ENCODE data around the gene PPT2. TPM values are rescaled to one million over a fixed set of nuclear protein-coding genes. Genes with fewer than 3 reads are reported as not detected.
A peak's percentile ranks its signal among the peaks of the same experiment; 100 is the strongest.

The PPT2 gene
- total RNA-seq, 1 donor from 2014 or later: 40.8 TPM

DNA sequence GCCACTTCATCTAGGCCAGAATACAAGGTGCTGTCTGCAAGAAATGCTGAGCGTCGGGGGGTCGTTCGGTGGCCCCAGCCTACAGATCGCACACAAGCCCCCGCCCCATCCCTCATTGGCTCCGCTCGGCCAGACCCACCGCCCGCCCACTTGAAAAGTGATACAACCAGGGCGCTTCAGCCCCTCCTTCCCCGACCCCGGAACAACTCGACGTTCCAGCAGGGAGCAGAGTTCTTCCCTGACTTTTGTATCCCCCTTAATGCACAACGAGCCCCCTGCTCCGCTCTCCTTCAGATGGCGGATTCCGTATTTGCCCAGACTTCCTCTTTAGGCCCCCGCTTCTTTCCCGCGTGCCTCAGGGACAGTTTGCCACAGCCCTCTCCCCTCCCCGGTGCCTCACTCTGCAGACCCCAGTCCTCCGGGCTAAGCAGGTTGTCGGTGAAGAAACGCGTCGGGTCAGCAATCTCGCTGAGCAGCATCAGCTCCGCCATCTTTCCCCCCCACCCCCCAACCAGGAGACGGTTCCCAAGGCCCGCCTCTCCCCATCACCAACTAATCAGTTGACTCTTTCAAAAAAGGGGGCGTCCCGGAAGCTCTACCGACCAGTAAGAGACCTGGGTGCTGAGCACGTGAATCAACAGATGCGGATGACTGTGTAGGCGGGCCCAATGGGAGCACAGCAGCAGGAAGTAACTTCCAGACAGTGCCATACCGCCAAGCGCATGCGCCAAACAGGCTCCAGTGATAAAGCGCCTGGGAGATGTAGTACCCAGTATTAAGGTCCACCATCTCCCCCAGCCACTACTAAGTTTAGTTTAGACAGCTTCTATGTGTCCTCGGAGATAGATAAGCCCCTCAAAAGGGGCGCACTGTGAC, 26.0 kb upstream of the PPT2 start, which contains the start of gene ATF6B:
Gene ATF6B, minus strand, starts transcription at position 530 of the 876 bp plus-strand sequence. Its CDS starts 39 bp downstream, at position 491.
- Mint-ChIP-seq H3K4me1 (ENCODE audit: unreplicated experiment) (peaks cover 38% of the 10 kb centered on the region), H3K27ac (ENCODE audit: unreplicated experiment) (peak within 1 kb of the TSS; percentile 100), H3K9me3 (ENCODE audit: unreplicated experiment) (no peaks in the 10 kb centered on the region), H3K27me3 (ENCODE audit: unreplicated experiment) (no peaks in the 10 kb centered on the region), H3K36me3 (ENCODE audit: unreplicated experiment) (peaks cover 14% of the 10 kb centered on the region), H3K4me3 (ENCODE audit: unreplicated experiment) (peak within 1 kb of the TSS; percentile 99)
- peak; percentile 98 for DNase-seq (ENCODE audit: extremely low spot score, unreplicated experiment)
- TF ChIP-seq, protein P1, sequence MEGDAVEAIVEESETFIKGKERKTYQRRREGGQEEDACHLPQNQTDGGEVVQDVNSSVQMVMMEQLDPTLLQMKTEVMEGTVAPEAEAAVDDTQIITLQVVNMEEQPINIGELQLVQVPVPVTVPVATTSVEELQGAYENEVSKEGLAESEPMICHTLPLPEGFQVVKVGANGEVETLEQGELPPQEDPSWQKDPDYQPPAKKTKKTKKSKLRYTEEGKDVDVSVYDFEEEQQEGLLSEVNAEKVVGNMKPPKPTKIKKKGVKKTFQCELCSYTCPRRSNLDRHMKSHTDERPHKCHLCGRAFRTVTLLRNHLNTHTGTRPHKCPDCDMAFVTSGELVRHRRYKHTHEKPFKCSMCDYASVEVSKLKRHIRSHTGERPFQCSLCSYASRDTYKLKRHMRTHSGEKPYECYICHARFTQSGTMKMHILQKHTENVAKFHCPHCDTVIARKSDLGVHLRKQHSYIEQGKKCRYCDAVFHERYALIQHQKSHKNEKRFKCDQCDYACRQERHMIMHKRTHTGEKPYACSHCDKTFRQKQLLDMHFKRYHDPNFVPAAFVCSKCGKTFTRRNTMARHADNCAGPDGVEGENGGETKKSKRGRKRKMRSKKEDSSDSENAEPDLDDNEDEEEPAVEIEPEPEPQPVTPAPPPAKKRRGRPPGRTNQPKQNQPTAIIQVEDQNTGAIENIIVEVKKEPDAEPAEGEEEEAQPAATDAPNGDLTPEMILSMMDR (IDR thresholded peaks at IDR 0.05): no peak

DNA sequence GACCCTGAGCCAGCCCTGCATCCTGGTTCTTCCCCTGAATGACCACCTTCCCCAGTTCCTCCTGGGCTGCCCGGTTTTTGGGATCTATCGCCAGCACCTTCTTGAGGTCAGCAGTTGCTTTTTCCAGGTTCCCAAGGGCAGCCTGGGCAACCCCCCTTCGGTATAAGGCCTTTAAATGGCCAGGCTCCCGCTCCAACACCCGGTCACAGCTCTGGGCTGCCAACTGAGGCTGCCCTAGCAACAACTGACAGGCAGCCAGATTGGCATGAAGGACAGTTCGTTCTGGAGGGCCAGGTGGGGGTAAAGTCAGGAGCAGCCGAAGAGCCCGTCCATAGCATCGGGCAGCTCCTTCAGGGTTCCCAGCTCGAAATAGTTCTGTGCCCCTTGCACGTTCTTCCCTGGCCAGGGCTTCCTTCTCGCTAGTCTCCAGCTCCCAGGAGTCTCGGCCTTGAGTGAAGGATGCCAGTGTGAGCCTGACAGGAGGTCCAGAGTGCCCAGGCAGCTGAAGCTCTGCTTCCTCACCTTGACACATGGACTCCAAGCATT, 25.1 kb upstream of the PPT2 start:
- H3K9me3 Mint-ChIP-seq (ENCODE audit: unreplicated experiment): no peaks in the 10 kb centered on the region
- H3K4me3 Mint-ChIP-seq (ENCODE audit: unreplicated experiment): peak overlapping the region; percentile 99
- peak overlapping the region; percentile 100 for H3K27ac Mint-ChIP-seq (ENCODE audit: unreplicated experiment)
- peaks cover 12% of the 10 kb centered on the region for H3K36me3 Mint-ChIP-seq (ENCODE audit: unreplicated experiment)
- no peak for DNase-seq (ENCODE audit: extremely low spot score, unreplicated experiment)
- H3K4me1 Mint-ChIP-seq (ENCODE audit: unreplicated experiment): peaks cover 40% of the 10 kb centered on the region
- TF ChIP-seq, protein P1 (IDR thresholded peaks at IDR 0.05): no peak
- no peaks in the 10 kb centered on the region for H3K27me3 Mint-ChIP-seq (ENCODE audit: unreplicated experiment)

DNA sequence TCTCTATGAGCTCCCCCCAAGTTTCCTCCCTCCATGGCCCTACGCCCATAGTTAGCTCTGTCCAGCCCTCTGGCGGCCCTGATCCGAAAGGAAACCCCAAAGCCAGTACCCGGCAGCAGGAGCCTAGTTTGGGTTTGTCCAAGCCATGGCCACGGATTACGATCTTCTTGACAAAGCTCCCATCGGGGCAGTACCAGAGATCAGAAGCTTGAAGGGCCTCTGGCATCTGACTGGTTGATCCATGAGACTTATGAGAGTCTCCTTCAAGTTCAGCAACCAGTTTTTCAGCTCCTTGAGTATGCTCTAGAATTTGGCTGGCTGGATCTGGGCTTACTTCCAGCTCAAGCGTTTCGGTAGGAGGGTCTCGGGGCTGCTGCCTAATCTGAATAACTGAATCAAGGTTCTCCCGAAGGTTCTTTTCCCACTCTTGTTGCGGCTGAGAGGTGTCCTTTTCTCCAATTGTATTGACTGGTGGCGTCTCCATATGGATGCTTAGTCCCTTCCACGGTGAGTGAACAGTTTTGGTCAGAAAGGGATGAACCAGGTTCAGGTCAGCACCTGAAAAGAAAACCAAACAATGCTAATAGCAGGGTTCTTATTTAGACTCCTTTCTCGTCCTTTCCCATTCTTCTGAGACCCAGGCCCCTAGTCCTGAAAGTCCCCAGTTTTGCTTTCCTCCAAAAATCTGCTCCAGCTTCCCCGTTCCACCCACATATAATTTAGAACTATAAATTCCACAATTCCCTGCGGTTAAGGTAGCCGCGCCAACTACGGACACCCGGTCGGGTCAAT, 24.4 kb upstream of the PPT2 start:
- H3K36me3 Mint-ChIP-seq (ENCODE audit: unreplicated experiment): peaks cover 6% of the 10 kb centered on the region
- H3K4me1 Mint-ChIP-seq (ENCODE audit: unreplicated experiment): peaks cover 40% of the 10 kb centered on the region

DNA sequence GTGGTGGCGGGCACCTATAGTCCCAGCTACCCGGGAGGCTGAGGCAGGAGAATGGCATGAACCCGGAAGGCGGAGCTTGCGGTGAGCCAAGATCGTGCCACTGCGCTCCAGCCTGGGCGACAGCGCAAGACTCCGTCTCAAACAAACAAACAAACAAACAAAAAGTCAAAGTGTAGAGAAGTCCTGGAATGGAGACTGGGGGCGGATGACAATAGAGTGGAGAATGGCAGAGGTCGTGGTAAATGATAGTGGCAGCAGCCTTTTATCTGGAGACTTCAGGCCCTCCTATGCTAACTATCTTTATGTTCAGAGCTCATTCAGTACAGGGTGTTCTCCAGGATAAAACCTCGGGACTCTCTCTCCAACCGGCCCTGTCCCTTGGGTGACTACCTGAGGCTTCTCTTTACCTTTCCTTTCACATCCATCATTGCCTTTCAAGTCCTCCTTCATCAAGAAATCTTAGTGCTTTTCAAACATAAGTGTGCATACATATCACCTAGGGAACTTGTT, 22.4 kb upstream of the PPT2 start:
- Mint-ChIP-seq H3K27me3 (ENCODE audit: unreplicated experiment) (no peaks in the 10 kb centered on the region), H3K9me3 (ENCODE audit: unreplicated experiment) (no peaks in the 10 kb centered on the region), H3K27ac (ENCODE audit: unreplicated experiment) (no peak overlapping the region), H3K36me3 (ENCODE audit: unreplicated experiment) (no peaks in the 10 kb centered on the region), H3K4me1 (ENCODE audit: unreplicated experiment) (peaks cover 35% of the 10 kb centered on the region), H3K4me3 (ENCODE audit: unreplicated experiment) (peak overlapping the region; percentile 44)
- DNase-seq (ENCODE audit: extremely low spot score, unreplicated experiment): no peak
- TF ChIP-seq, protein P1 (IDR thresholded peaks at IDR 0.05): no peak

More for the DNA sequence above, 24.4 kb upstream of the PPT2 start:
- DNase-seq (ENCODE audit: extremely low spot score, unreplicated experiment): no peak
- TF ChIP-seq, protein P1 (IDR thresholded peaks at IDR 0.05): no peak
- Mint-ChIP-seq H3K9me3 (ENCODE audit: unreplicated experiment) (no peaks in the 10 kb centered on the region), H3K27me3 (ENCODE audit: unreplicated experiment) (no peaks in the 10 kb centered on the region), H3K4me3 (ENCODE audit: unreplicated experiment) (peak overlapping the region; percentile 93), H3K27ac (ENCODE audit: unreplicated experiment) (peak overlapping the region; percentile 100)
